ENCODE results near the gene SLC8A3. TPM values are rescaled to one million over a fixed set of nuclear protein-coding genes. Genes with fewer than 3 reads are reported as not detected.

The SLC8A3 gene
- total RNA-seq, 2 donors from 2014 or later, result 0.09 TPM; not detected in 1

DNA sequence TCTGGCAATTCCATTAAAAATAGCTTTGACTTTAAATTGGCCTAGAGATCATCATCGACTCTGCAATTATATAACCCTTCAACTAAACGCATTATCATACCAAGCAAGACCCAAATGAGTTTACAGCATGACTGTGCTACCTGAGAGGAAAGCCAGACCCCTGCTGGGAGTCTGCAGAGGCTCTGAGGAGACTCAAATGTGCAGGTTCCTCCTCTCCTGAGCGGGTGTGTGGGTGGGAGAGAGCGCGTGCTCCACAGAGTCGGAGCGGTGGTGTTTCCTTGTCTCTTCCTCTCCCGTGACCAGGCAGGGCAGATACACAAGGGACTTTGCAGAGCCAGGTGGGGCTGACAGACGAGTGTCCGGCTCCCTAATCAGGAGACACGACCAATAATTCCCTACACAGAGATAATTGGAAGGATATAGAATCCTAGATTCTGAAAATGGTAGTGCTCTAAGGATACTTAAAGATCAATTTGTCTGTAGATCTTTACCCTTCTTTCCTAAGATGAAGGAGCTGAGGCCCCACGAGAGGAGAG, 74.1 kb downstream of the SLC8A3 start:
- Mint-ChIP-seq H3K9me3 (no peaks in the 10 kb centered on the region), H3K27ac (no peak overlapping the region), H3K4me1 (peaks cover 6% of the 10 kb centered on the region), H3K27me3 (ENCODE audit: insufficient read depth) (peaks cover 8% of the 10 kb centered on the region), H3K4me3 (no peak overlapping the region), H3K36me3 (ENCODE audit: low read depth) (no peaks in the 10 kb centered on the region)
- H3K4me3 ChIP-seq (ENCODE audit: low read length), result no peak overlapping the region
- peaks cover 5% of the 10 kb centered on the region for H3K4me1 ChIP-seq (ENCODE audit: control insufficient read depth, insufficient read depth, low read length)
- no peak overlapping the region for H3K9ac ChIP-seq (ENCODE audit: extremely low read depth, low read length, poor library complexity, severe bottlenecking)
- H3K36me3 ChIP-seq (ENCODE audit: control insufficient read depth, insufficient read depth, low read length), result no peaks in the 10 kb centered on the region
- H3K27ac ChIP-seq (ENCODE audit: low read depth, low read length), result no peak overlapping the region
- no peaks in the 10 kb centered on the region for H3K9me3 ChIP-seq (ENCODE audit: control insufficient read depth, low read length)
- no peaks in the 10 kb centered on the region for H3K27me3 ChIP-seq (ENCODE audit: control insufficient read depth, insufficient read depth, low read length, poor library complexity, severe bottlenecking)
- TF ChIP-seq CTCF (conservative IDR thresholded peaks at IDR 0.05), result no peak
- DNase-seq, result no peak
- 86 to 88% methylated on average over 1 to 12 of the region's 12 CpGs for WGBS, 2 experiments (ENCODE audit: insufficient coverage in 1 of 2, insufficient read length in 1 of 2)

DNA sequence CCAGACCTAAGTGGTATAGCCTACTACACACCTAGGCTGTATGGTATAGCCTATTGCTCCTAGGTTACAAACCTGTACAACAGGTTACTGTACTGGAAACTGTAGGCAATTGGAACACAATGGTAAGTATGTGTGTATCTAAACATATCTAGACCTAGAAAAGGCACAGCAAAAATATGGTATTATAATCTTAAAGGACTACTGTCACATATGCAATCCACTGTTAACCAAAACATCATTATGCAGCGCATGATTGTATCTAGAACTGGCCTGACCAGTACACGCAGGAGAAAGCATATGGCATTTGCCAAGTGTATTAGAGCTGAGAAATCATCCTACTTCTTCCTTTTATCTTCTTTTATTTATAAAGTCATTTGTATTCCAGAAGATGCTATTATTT, 75.5 kb downstream of the SLC8A3 start:
- peaks cover 6% of the 10 kb centered on the region for H3K4me1 Mint-ChIP-seq
- H3K4me3 Mint-ChIP-seq, result no peak overlapping the region
- Histone ChIP-seq H3K27ac (ENCODE audit: low read depth, low read length) (no peak overlapping the region), H3K4me3 (ENCODE audit: low read length) (no peak overlapping the region), H3K9ac (ENCODE audit: extremely low read depth, low read length, poor library complexity, severe bottlenecking) (no peak overlapping the region), H3K4me1 (ENCODE audit: control insufficient read depth, insufficient read depth, low read length) (peaks cover 4% of the 10 kb centered on the region), H3K36me3 (ENCODE audit: control insufficient read depth, insufficient read depth, low read length) (no peaks in the 10 kb centered on the region), H3K9me3 (ENCODE audit: control insufficient read depth, low read length) (no peaks in the 10 kb centered on the region), H3K27me3 (ENCODE audit: control insufficient read depth, insufficient read depth, low read length, poor library complexity, severe bottlenecking) (no peaks in the 10 kb centered on the region)
- no peak overlapping the region for H3K27ac Mint-ChIP-seq
- peaks cover 8% of the 10 kb centered on the region for H3K27me3 Mint-ChIP-seq (ENCODE audit: insufficient read depth)
- no peak for TF ChIP-seq CTCF (conservative IDR thresholded peaks at IDR 0.05)
- H3K9me3 Mint-ChIP-seq, result no peaks in the 10 kb centered on the region
- no peaks in the 10 kb centered on the region for H3K36me3 Mint-ChIP-seq (ENCODE audit: low read depth)
- WGBS, 2 experiments (ENCODE audit: insufficient coverage in 1 of 2, insufficient read length in 1 of 2), result 95 to 100% methylated on average over 1 to 2 of the region's 2 CpGs
- DNase-seq, result no peak

DNA sequence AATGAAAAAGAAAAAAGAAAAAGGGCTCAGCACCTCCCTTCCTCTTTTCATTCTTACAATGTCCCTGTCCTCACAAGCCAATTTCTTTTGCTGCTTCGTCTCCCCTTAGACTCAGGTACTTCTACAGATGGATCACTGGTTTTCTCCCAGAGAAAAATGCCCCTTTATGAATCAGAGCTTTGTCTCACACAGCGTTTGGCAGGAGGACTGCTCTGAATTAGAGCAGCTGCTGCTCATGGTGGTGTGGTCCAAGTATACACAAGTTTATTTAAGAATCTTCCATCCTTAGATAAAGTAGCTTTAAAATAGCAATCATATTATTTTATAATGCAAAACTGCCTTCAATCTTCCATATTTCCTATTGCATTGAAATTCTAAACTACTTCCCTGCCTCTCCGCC, 80.3 kb downstream of the SLC8A3 start:
- H3K4me3 Mint-ChIP-seq, result no peak overlapping the region
- H3K36me3 Mint-ChIP-seq (ENCODE audit: low read depth), result no peaks in the 10 kb centered on the region
- no peak overlapping the region for H3K4me3 ChIP-seq (ENCODE audit: low read length)
- no peaks in the 10 kb centered on the region for H3K4me1 ChIP-seq (ENCODE audit: control insufficient read depth, insufficient read depth, low read length)
- no peaks in the 10 kb centered on the region for H3K36me3 ChIP-seq (ENCODE audit: control insufficient read depth, insufficient read depth, low read length)
- DNase-seq, result no peak
- no peaks in the 10 kb centered on the region for H3K9me3 Mint-ChIP-seq
- H3K9me3 ChIP-seq (ENCODE audit: control insufficient read depth, low read length), result no peaks in the 10 kb centered on the region
- H3K27ac ChIP-seq (ENCODE audit: low read depth, low read length), result no peak overlapping the region
- H3K27ac Mint-ChIP-seq, result no peak overlapping the region
- H3K27me3 ChIP-seq (ENCODE audit: control insufficient read depth, insufficient read depth, low read length, poor library complexity, severe bottlenecking), result no peaks in the 10 kb centered on the region
- H3K27me3 Mint-ChIP-seq (ENCODE audit: insufficient read depth), result peaks cover 8% of the 10 kb centered on the region
- 91 to 95% methylated on average over 2 to 3 of the region's 3 CpGs for WGBS, 2 experiments (ENCODE audit: insufficient coverage in 1 of 2, insufficient read length in 1 of 2)
- H3K4me1 Mint-ChIP-seq, result no peaks in the 10 kb centered on the region
- TF ChIP-seq CTCF (conservative IDR thresholded peaks at IDR 0.05), result no peak
- H3K9ac ChIP-seq (ENCODE audit: extremely low read depth, low read length, poor library complexity, severe bottlenecking), result no peak overlapping the region

Data from endodermal cell (in vitro differentiated cells).